AG20443 (cell line): Measurements from ENCODE around the gene ZBTB7B.

ENCODE experiments used
- DNase-seq: peaks from one replicate; pipeline ENCODE4 v3.0.0; 2012; ENCODE audit warnings: low spot score, mixed read lengths

Gene ZBTB7B

GRCh38 chr1:155061381-155062150, 59.0 kb downstream of the ZBTB7B start:
- DNase-seq = peak; percentile 85

GRCh38 chr1:155062151-155062686, 59.6 kb downstream of the ZBTB7B start:
- DNase-seq = no peak

- DNase-seq = peak; percentile 70
Observed at GRCh38 chr1:155062702-155063411, 60.3 kb downstream of the ZBTB7B start.

GRCh38 chr1:155063550-155064110, 61.0 kb downstream of the ZBTB7B start, which contains the start of gene EFNA4:
EFNA4 (plus strand) TSS chr1:155063740; CDS start chr1:155063824, 84 bp downstream.
- peak; percentile 92 for DNase-seq

- DNase-seq = peak; percentile 54
Observed at GRCh38 chr1:155064111-155064831, 61.7 kb downstream of the ZBTB7B start.

GRCh38 chr1:155064832-155065429, 62.3 kb downstream of the ZBTB7B start:
- DNase-seq = no peak

GRCh38 chr1:155066777-155067176, 64.2 kb downstream of the ZBTB7B start:
- DNase-seq = no peak
